ENCODE data around the gene ANKFY1. TPM values are rescaled to one million over a fixed set of nuclear protein-coding genes. Genes with fewer than 3 reads are reported as not detected.

Gene ANKFY1
- total and polyA plus RNA-seq, 2 experiments from 2014 or later, result 20.1 to 24.2 TPM

GRCh38 chr17:4161967-4162305 is 101.8 kb downstream of the ANKFY1 start:
- no peaks in the 10 kb centered on the region for H3K79me2 ChIP-seq (ENCODE audit: insufficient read depth)
- H3K9ac ChIP-seq, result 0 out of 2 replicates have a peak overlapping the region, but pooled peaks have one; percentile 9
- peaks cover 9% of the 10 kb centered on the region; the same call in 1 of the 2 replicates for H3K36me3 ChIP-seq (ENCODE audit: low read depth)
- WGBS, 2 experiments (ENCODE audit: low coverage in 1 of 2, low lambda C conversion rate in 2 of 2, missing lambda C conversion rate in 2 of 2), result 86 to 87% methylated on average over 9 of the region's 9 CpGs
- peaks cover 16% of the 10 kb centered on the region; the same call in 1 of the 2 replicates for H3F3A ChIP-seq (ENCODE audit: insufficient read depth)
- H2AFZ ChIP-seq, result no peak overlapping the region
- no peak overlapping the region for H3K4me3 ChIP-seq
- H3K9me3 ChIP-seq (ENCODE audit: low read depth), result no peaks in the 10 kb centered on the region
- H4K20me1 ChIP-seq (ENCODE audit: insufficient read depth), result no peaks in the 10 kb centered on the region
- no peaks in the 10 kb centered on the region for H3K27me3 ChIP-seq (replicated peaks; ENCODE audit: insufficient read depth)
- no peaks in the 10 kb centered on the region for H3K9me2 ChIP-seq (ENCODE audit: insufficient read depth)
- no peak for DNase-seq
- peaks cover 18% of the 10 kb centered on the region; the same call in 1 of the 2 replicates for H3K4me1 ChIP-seq (ENCODE audit: insufficient read depth)
- TF ChIP-seq EZH2 (IDR thresholded peaks at IDR 0.05; ENCODE audit: insufficient read depth, poor library complexity, severe bottlenecking) (no peak), EZH2phosphoT487 (IDR thresholded peaks at IDR 0.05; ENCODE audit: insufficient read depth, low read depth) (no peak)
- in situ Hi-C loops (cut with MboI), result no loop called here
- peak overlapping the region; percentile 45 for H3K27ac ChIP-seq
- H3K4me2 ChIP-seq (ENCODE audit: unreplicated experiment), result no peak overlapping the region

GRCh38 chr17:4161192-4161966 is 102.4 kb downstream of the ANKFY1 start:
- TF ChIP-seq EZH2 (IDR thresholded peaks at IDR 0.05; ENCODE audit: insufficient read depth, poor library complexity, severe bottlenecking), result no peak
- no peak for TF ChIP-seq EZH2phosphoT487 (IDR thresholded peaks at IDR 0.05; ENCODE audit: insufficient read depth, low read depth)
- H3K4me1 ChIP-seq (ENCODE audit: insufficient read depth), result peaks cover 18% of the 10 kb centered on the region; the same call in 1 of the 2 replicates
- no peak overlapping the region for H3K4me2 ChIP-seq (ENCODE audit: unreplicated experiment)
- in situ Hi-C loops (cut with MboI), result no loop called here
- H3K9ac ChIP-seq, result 0 out of 2 replicates have a peak overlapping the region, but pooled peaks have one; percentile 9
- no peak overlapping the region for H3K4me3 ChIP-seq
- H3K27ac ChIP-seq, result peak overlapping the region; percentile 45
- H3K79me2 ChIP-seq (ENCODE audit: insufficient read depth), result no peaks in the 10 kb centered on the region
- WGBS, 2 experiments (ENCODE audit: low coverage in 1 of 2, low lambda C conversion rate in 2 of 2, missing lambda C conversion rate in 2 of 2), result 65 to 67% methylated on average over 7 of the region's 7 CpGs
- no peaks in the 10 kb centered on the region for H3K9me3 ChIP-seq (ENCODE audit: low read depth)
- H2AFZ ChIP-seq, result no peak overlapping the region
- H3K9me2 ChIP-seq (ENCODE audit: insufficient read depth), result no peaks in the 10 kb centered on the region
- H3F3A ChIP-seq (ENCODE audit: insufficient read depth), result peaks cover 16% of the 10 kb centered on the region; the same call in 1 of the 2 replicates
- peak; percentile 73 for DNase-seq
- no peaks in the 10 kb centered on the region for H3K27me3 ChIP-seq (replicated peaks; ENCODE audit: insufficient read depth)
- peaks cover 9% of the 10 kb centered on the region; the same call in 1 of the 2 replicates for H3K36me3 ChIP-seq (ENCODE audit: low read depth)
- no peaks in the 10 kb centered on the region for H4K20me1 ChIP-seq (ENCODE audit: insufficient read depth)

- DNase-seq, result no peak
- Histone ChIP-seq H3K36me3 (ENCODE audit: low read depth) (0 out of 2 replicates have a peak, but pooled peaks cover 4% of the 10 kb centered on the region), H3K4me3 (no peak overlapping the region), H3K9ac (no peak overlapping the region), H3K9me2 (ENCODE audit: insufficient read depth) (no peaks in the 10 kb centered on the region), H3K4me2 (ENCODE audit: unreplicated experiment) (no peak overlapping the region), H3K4me1 (ENCODE audit: insufficient read depth) (peaks cover 18% of the 10 kb centered on the region; the same call in 1 of the 2 replicates), H3K9me3 (ENCODE audit: low read depth) (no peaks in the 10 kb centered on the region), H3K27ac (no peak overlapping the region), H3K27me3 (replicated peaks; ENCODE audit: insufficient read depth) (no peaks in the 10 kb centered on the region), H3K79me2 (ENCODE audit: insufficient read depth) (no peaks in the 10 kb centered on the region), H3F3A (ENCODE audit: insufficient read depth) (peaks cover 16% of the 10 kb centered on the region; the same call in 1 of the 2 replicates), H2AFZ (no peak overlapping the region), H4K20me1 (ENCODE audit: insufficient read depth) (no peaks in the 10 kb centered on the region)
- TF ChIP-seq EZH2 (IDR thresholded peaks at IDR 0.05; ENCODE audit: insufficient read depth, poor library complexity, severe bottlenecking) (no peak), EZH2phosphoT487 (IDR thresholded peaks at IDR 0.05; ENCODE audit: insufficient read depth, low read depth) (no peak)
- in situ Hi-C loops (cut with MboI), result no loop called here
- WGBS, 2 experiments (ENCODE audit: low coverage in 1 of 2, low lambda C conversion rate in 2 of 2, missing lambda C conversion rate in 2 of 2), result 94 to 98% methylated on average over 18 to 19 of the region's 19 CpGs
Measured at GRCh38 chr17:4160294-4160859, 103.4 kb downstream of the ANKFY1 start.

GRCh38 chr17:4159761-4160160 is 104.0 kb downstream of the ANKFY1 start:
- no peak overlapping the region for H3K27ac ChIP-seq
- H3K9me3 ChIP-seq (ENCODE audit: low read depth), result no peaks in the 10 kb centered on the region
- no peak overlapping the region for H3K4me2 ChIP-seq (ENCODE audit: unreplicated experiment)
- peaks cover 16% of the 10 kb centered on the region; the same call in 1 of the 2 replicates for H3F3A ChIP-seq (ENCODE audit: insufficient read depth)
- WGBS, 2 experiments (ENCODE audit: low coverage in 1 of 2, low lambda C conversion rate in 2 of 2, missing lambda C conversion rate in 2 of 2), result 95 to 96% methylated on average over 12 to 15 of the region's 15 CpGs
- H2AFZ ChIP-seq, result no peak overlapping the region
- no peak overlapping the region for H3K9ac ChIP-seq
- TF ChIP-seq EZH2 (IDR thresholded peaks at IDR 0.05; ENCODE audit: insufficient read depth, poor library complexity, severe bottlenecking) (no peak), EZH2phosphoT487 (IDR thresholded peaks at IDR 0.05; ENCODE audit: insufficient read depth, low read depth) (no peak)
- no peaks in the 10 kb centered on the region for H3K36me3 ChIP-seq (ENCODE audit: low read depth)
- no peaks in the 10 kb centered on the region for H3K27me3 ChIP-seq (replicated peaks; ENCODE audit: insufficient read depth)
- in situ Hi-C loops (cut with MboI), result no loop called here
- DNase-seq, result no peak
- H3K9me2 ChIP-seq (ENCODE audit: insufficient read depth), result no peaks in the 10 kb centered on the region
- H3K4me3 ChIP-seq, result no peak overlapping the region
- peaks cover 18% of the 10 kb centered on the region; the same call in 1 of the 2 replicates for H3K4me1 ChIP-seq (ENCODE audit: insufficient read depth)
- no peaks in the 10 kb centered on the region for H4K20me1 ChIP-seq (ENCODE audit: insufficient read depth)
- H3K79me2 ChIP-seq (ENCODE audit: insufficient read depth), result no peaks in the 10 kb centered on the region
